ENCODE measurements around the gene GDF3. TPM values are rescaled to one million over a fixed set of nuclear protein-coding genes. Genes with fewer than 3 reads are reported as not detected.

The GDF3 gene
- total RNA-seq, 1 donor from 2014 or later, result not detected

GRCh38 chr12:7666595-7666994 lies 29.0 kb downstream of the GDF3 start:
- no peaks in the 10 kb centered on the region for H3K36me3 ChIP-seq (ENCODE audit: control insufficient read depth, insufficient read depth, low read length)
- DNase-seq (ENCODE audit: low read depth), result no peak
- TF ChIP-seq, protein P1, sequence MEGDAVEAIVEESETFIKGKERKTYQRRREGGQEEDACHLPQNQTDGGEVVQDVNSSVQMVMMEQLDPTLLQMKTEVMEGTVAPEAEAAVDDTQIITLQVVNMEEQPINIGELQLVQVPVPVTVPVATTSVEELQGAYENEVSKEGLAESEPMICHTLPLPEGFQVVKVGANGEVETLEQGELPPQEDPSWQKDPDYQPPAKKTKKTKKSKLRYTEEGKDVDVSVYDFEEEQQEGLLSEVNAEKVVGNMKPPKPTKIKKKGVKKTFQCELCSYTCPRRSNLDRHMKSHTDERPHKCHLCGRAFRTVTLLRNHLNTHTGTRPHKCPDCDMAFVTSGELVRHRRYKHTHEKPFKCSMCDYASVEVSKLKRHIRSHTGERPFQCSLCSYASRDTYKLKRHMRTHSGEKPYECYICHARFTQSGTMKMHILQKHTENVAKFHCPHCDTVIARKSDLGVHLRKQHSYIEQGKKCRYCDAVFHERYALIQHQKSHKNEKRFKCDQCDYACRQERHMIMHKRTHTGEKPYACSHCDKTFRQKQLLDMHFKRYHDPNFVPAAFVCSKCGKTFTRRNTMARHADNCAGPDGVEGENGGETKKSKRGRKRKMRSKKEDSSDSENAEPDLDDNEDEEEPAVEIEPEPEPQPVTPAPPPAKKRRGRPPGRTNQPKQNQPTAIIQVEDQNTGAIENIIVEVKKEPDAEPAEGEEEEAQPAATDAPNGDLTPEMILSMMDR (IDR thresholded peaks at IDR 0.05; ENCODE audit: insufficient read depth, low read length, poor library complexity, severe bottlenecking), result no peak

DNA sequence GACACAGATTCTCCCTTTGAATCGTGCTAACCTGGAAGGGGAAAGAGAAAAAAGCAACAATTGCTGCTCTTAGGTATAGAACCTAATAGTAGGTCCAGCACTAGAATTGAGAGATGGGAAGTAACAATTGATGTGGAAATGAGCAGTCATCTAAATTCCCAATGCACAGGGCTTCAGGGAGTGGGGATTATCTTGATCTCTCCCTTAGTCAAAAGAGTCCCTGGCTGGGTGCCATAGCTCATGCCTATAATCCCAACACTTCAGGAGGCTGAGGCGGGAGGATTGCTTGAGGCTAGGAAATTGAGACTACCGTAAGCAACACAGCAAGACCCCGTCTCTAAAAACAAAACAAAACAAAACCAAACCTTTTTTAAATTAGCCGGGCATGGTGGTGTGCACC lies 33.8 kb downstream of the GDF3 start:
- H3K27me3 ChIP-seq (ENCODE audit: control insufficient read depth, insufficient read depth, low read length), result no peaks in the 10 kb centered on the region
- TF ChIP-seq, protein P1 (IDR thresholded peaks at IDR 0.05; ENCODE audit: insufficient read depth, low read length, poor library complexity, severe bottlenecking), result no peak
- H3K4me3 ChIP-seq (ENCODE audit: low read depth, low read length), result no peak overlapping the region
- H3K36me3 ChIP-seq (ENCODE audit: control insufficient read depth, insufficient read depth, low read length), result no peaks in the 10 kb centered on the region
- DNase-seq (ENCODE audit: low read depth), result no peak

More at GRCh38 chr12:7666595-7666994, 29.0 kb downstream of the GDF3 start:
- H3K27me3 ChIP-seq (ENCODE audit: control insufficient read depth, insufficient read depth, low read length), result no peaks in the 10 kb centered on the region
- no peak overlapping the region for H3K4me3 ChIP-seq (ENCODE audit: low read depth, low read length)

DNA sequence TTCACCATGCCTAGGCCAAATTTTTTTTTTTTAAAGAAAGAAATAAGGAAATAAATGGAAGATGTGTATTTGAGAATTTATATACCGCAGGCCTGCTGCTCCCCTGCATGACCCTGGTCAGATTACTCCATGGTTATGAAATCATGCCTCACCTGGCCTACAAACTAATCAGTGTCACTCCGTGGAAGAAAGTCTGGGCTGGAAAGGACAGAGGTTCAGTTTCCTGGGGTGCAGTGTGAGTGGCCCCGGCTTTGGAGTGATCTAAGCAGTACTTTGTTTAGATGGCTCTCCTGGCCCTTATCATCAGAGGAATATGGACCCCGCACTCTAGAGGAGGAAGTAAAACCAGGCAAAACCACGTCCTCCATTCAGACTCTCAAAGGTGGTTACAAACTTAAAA lies 39.5 kb downstream of the GDF3 start:
- TF ChIP-seq, protein P1 (IDR thresholded peaks at IDR 0.05; ENCODE audit: insufficient read depth, low read length, poor library complexity, severe bottlenecking), result no peak
- Histone ChIP-seq H3K27me3 (ENCODE audit: control insufficient read depth, insufficient read depth, low read length) (no peaks in the 10 kb centered on the region), H3K36me3 (ENCODE audit: control insufficient read depth, insufficient read depth, low read length) (no peaks in the 10 kb centered on the region), H3K4me3 (ENCODE audit: low read depth, low read length) (no peak overlapping the region)
- DNase-seq (ENCODE audit: low read depth), result no peak

DNA sequence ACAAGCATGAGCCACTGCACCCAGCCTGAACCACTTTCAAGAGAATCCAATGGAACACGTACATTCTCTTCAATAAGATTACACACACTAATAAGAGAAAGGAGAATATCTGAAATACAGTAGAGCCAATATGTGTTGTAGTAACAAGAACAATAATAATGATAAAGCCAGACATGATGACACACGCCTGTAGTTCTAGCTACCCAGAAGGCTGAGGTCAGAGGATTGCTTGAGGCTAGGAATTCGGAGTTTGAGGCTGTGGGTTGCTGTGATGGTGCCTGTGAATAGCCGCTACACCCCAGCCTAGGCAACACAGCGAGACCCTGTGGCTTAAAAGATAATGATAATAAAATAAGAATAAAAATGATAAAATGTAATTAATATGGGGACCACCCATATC lies 45.5 kb downstream of the GDF3 start:
- TF ChIP-seq, protein P1 (IDR thresholded peaks at IDR 0.05; ENCODE audit: insufficient read depth, low read length, poor library complexity, severe bottlenecking), result no peak
- DNase-seq (ENCODE audit: low read depth), result no peak
- Histone ChIP-seq H3K4me3 (ENCODE audit: low read depth, low read length) (no peak overlapping the region), H3K36me3 (ENCODE audit: control insufficient read depth, insufficient read depth, low read length) (no peaks in the 10 kb centered on the region), H3K27me3 (ENCODE audit: control insufficient read depth, insufficient read depth, low read length) (no peaks in the 10 kb centered on the region)

- Histone ChIP-seq H3K27me3 (ENCODE audit: control insufficient read depth, insufficient read depth, low read length) (no peaks in the 10 kb centered on the region), H3K36me3 (ENCODE audit: control insufficient read depth, insufficient read depth, low read length) (no peaks in the 10 kb centered on the region), H3K4me3 (ENCODE audit: low read depth, low read length) (no peak overlapping the region)
- no peak for DNase-seq (ENCODE audit: low read depth)
- TF ChIP-seq, protein P1 (IDR thresholded peaks at IDR 0.05; ENCODE audit: insufficient read depth, low read length, poor library complexity, severe bottlenecking), result no peak
Measured at GRCh38 chr12:7647071-7647470, 48.5 kb downstream of the GDF3 start.

GRCh38 chr12:7646178-7646475 lies 49.4 kb downstream of the GDF3 start:
- TF ChIP-seq, protein P1 (IDR thresholded peaks at IDR 0.05; ENCODE audit: insufficient read depth, low read length, poor library complexity, severe bottlenecking), result no peak
- H3K4me3 ChIP-seq (ENCODE audit: low read depth, low read length), result no peak overlapping the region
- DNase-seq (ENCODE audit: low read depth), result no peak
- H3K27me3 ChIP-seq (ENCODE audit: control insufficient read depth, insufficient read depth, low read length), result no peaks in the 10 kb centered on the region
- H3K36me3 ChIP-seq (ENCODE audit: control insufficient read depth, insufficient read depth, low read length), result no peaks in the 10 kb centered on the region

Data from kidney epithelial cell (primary cell).